Measurements from ENCODE around the gene AK4.

- TF ChIP-seq POLR2A (IDR thresholded peaks at IDR 0.05) (no peak), CTCF (IDR thresholded peaks at IDR 0.05) (no peak)
Observed at GRCh38 chr1:65150108-65150463, 2.1 kb downstream of the AK4 start.
